HG02981 (cell line): ENCODE data around the gene APOLD1.
"Not testable (repeated sequence)": the region's sequence is repeated elsewhere in the genome, so short reads cannot be mapped to it uniquely, and the experiment has no call there.

Experiments
- ATAC-seq: cut with Tn5 transposase; IDR thresholded peaks from one replicate; pipeline ENCODE4 v1.9.1; 2021; ENCODE audit warnings: mild to moderate bottlenecking, moderate library complexity; ENCODE audit not compliant: unreplicated experiment

The APOLD1 gene, protein sequence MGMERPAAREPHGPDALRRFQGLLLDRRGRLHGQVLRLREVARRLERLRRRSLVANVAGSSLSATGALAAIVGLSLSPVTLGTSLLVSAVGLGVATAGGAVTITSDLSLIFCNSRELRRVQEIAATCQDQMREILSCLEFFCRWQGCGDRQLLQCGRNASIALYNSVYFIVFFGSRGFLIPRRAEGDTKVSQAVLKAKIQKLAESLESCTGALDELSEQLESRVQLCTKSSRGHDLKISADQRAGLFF

DNA sequence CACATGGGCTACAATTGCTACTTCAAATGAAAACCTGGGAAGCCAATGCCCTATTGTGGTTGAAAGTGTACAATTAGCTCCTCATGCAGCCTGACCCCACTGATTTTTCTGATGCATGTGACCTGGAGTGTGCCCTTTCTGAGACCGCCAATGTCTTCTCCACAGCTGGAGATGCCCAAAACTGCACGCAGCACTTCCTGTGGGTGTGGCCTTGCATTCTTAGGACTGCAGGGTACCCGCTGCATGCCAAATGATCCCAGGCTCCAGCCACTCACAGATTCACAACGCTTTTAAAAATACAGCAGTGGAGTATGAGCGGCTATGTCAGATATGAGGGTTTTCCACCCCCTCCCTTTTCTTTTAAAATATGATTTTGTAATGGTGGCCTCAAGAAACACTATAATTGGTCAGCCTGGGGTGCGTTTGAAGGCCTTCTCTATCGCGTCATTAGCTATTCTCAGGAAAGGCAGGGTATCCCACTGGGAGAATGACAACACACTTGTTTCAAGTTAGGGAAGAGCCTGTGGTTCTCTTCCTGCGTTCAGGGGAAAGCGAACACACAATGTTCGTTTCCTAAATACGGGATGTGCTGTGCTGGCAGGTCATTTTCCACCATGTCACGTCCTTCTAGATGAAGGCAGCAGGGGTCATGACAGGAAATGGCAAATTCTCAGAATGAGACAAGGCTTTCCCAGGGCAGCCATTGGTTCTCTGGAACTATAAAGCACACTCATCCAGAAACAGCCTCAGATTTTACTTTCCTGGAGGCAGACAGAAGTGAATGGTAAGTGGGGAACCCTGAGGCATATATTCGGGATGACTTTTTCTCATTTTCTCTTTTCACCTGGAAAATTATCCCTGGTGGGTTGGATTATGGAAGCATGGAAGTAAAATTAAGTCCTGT is at the start of gene APOLD1:
APOLD1 (plus strand) TSS at position 749 of the 904 bp plus-strand sequence; CDS start at position 782, 33 bp downstream.
- ATAC-seq: no peak

DNA sequence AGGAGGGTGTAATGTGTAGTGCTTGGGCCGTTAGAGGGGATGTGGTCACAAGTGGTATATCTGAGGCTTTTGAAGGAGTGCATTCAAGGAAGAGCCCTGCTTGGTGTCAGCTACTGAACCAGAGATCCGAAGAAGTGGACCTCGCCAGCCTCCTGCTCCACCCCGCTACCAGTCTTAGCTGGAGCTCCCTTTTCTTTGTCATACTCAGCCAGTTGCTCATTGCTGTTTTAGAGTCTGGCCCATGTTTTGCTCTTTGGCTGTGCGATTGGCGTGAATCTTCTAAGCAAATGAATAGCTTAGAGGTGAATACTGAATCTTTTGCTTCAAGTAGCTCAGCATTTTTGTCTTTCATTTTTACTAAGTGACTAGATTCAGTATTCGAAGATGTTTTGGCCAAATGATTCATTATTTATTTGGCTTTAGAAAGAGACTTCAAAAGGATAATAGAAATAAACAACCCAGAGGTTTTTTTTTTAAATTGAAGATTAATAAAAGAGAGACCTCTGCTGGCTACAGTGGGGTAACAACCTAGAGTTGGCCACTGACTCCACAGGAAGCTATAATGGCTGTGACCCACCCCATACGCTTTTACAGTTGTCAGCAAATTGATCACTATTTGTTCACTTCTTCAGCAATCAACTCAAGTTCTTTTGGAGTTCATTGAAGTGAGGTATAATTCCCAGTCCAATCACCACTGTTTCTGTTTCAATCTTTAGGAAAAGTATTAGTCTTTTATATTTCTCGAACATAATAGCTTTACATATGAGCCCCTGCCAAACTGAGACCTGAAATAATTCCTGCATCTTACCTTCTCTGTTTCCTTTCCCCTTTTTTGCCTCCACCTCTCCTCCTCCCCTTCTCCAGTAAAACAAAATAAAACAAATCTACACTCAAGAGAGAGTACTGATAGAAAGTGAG is 48.4 kb upstream of the APOLD1 start:
- ATAC-seq: peak; percentile 76

DNA sequence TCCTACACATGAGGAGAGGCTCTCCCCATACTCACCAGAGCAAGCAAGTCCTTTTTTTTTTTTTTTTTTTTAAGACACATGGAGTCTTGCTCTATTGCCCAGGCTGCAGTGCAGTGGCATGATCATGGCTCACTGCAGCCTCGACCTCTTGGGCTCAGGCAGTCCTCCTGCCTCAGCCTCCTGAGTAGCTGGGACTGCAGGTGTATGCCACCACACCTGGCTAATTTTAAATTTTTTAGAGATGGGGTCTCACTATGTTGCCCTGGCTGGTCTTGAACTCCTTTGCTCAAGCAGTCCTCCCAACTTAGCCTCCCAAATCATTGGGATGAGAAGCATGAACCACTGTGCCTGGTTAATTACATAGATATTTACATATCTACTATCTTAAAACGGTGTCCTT is 47.3 kb upstream of the APOLD1 start:
- ATAC-seq: not testable (repeated sequence)

DNA sequence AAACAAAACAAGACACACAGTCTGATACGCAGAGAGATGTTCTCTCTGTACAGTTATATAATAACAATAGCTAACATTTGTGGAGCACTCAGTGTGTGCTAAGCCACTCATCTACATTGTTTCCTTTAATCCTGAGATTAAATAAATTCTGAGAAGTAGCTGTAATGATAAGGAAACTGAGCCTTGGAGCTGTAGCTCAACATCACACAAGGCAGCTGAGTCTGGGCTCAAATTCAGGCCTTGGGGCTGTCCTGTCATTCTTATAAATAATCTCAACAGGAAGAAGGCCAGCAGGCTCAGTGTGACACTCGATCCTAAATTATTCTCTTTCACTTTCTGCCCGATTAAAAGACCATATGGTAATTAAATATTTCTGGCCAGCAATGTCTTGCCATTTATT is 43.8 kb upstream of the APOLD1 start:
- no peak for ATAC-seq

DNA sequence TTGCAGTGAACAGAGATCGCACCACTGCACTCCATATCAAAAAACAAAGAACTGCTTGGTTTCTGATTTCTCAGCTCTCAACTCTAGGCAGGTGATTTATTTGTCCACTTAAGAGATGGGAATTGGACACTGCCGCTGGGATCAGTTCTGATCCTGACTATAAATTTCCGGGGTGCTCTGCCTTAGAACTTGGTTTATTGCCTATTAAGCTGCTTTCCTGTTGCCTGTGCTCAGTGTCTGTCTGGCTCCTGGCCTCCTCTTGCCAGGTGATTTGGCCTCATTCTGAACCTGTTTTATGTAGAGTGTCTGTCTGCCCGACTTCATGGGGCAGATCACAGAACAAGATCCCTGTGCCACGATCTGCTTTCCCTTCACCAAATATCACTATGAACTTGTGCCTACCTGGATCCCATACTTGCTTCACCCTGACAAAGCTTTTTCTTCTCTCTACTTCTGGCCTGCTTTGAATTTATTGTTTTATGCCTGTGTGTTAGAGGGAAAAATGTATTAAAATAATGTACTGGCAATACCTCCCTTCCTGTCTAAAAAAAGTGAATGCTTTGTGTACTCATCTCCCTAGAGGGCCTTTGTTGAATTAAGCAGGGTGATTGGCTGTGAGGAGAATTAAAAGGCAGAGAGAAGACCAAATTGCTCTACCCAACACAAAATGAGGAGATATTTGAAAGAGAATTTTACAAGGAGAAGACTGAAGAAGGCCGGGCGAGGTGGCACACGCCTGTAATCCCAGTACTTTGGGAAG is 40.7 kb upstream of the APOLD1 start:
- no peak for ATAC-seq

DNA sequence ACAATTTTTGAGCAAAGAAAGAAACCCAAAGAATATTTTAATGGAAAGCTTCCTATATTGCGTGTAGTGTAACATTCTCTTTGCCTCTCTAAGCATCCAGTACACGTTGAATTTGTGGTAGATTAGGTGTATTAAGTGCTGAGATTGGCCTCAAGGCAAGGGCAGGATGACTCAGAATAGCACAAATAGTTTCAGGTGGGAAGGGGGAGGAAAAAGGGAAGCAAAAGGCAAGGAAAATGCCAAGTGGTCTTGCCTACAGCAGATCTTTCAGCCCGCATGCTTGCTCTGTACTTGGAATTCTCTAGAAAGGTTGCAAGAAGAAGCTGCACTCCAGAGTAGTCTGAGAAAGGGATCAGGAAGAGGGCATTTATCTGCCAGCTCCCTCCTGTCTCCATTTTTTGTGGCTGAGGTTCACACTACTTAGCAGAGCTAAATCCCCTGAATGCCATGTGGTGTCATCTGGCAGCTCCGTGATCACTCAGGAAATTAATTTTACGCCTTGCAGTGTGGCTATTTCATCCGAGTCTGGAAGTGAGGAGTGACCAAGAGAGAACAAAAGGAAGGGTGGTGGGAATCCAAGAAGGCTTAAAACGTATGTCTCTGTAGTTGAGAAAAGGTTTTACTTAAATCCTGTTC is 39.8 kb upstream of the APOLD1 start:
- ATAC-seq: no peak

DNA sequence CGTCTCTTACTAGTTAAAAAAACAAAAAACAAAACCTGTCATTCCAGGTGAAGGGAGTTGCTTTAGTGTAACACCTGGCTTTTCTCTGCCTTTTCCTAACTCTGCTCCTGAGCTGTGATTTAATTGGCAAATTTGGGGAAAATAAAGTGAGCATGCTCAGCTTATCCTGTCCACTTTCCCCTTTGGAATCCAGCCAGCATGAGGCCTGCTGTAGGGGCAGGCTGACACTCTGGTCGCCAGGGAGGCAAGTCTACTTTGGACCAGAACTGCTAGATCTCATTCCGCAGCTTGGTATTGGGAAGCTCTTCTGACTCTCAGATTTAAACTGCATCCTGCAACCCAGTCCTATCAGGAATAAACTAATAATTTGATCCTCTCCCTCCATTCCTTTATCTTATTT is 38.2 kb upstream of the APOLD1 start:
- ATAC-seq: no peak

DNA sequence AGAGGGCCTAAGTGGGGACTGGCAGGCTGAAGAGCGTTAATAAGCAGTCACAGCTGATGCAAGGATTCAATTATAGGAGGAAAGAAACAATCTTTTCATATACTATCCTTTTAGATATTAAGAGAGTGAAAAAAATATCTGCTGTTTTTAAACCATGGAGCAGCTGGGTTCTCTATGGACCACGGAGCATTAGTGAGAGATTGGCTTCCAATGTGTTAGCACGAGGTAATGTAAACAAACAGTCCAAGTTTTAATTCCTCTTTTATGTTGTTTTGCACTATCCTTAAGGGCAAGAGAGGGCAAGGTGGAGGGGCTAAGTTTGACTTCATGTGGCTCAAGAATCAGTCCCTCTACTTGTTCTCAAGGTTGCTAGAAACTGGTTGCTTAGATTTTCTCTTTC is 37.4 kb upstream of the APOLD1 start:
- ATAC-seq: no peak

DNA sequence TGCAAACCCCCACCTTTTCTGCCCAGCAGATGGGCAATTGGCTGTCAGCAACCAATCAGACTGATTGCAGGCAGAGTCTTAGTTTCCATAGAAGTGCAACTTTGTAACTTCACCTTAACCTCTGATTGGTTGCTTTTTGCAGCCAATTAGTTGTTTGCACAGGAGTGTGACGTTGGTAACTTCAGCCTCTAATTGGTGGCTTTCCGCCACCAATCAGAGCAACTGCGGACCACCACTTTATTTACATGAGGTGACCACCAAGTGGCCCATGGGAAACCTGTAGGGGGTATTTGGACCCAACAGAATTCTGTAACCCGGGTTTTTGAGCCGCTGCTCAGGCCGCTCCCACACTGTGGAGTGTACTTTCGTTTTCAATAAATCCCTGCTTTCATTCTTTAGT is 36.0 kb upstream of the APOLD1 start:
- no peak for ATAC-seq

DNA sequence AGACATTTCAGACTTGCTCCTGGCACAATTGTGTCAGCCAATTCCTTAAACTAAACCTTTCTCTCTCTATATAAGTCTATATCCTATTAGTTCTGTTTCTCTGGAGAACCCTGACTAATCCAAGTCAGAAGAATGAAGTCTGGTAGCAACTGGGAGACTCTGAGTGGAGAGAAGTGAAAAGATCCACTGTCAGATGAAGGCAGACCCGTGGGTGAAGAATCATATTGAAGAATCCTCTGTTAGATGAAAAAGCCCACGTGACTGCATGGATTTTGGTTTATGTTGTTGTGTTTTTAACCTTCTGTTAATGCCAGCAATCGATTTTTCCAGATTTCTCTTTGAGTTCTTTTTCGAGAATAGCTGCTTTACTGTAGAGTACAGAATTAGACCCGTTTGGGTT is 29.5 kb upstream of the APOLD1 start:
- ATAC-seq: no peak

DNA sequence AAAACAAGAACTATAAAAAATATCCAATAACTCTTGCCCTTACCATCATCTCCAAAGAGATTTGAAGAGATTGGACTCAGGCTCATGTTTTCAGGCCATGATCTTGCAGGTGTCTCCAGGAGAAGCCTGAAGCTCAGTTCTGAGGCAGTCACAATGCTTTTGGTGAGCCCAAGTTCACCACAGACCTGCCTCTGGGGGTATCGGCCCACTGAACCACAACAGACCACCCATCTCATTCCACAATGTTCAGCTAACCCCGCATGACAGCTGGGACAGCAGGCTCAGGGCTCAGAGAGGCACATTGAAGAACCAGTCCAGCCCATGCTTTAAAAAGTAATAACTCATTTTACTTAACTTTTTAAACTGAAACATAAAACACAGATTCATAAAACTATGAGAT is 28.3 kb upstream of the APOLD1 start:
- no peak for ATAC-seq

DNA sequence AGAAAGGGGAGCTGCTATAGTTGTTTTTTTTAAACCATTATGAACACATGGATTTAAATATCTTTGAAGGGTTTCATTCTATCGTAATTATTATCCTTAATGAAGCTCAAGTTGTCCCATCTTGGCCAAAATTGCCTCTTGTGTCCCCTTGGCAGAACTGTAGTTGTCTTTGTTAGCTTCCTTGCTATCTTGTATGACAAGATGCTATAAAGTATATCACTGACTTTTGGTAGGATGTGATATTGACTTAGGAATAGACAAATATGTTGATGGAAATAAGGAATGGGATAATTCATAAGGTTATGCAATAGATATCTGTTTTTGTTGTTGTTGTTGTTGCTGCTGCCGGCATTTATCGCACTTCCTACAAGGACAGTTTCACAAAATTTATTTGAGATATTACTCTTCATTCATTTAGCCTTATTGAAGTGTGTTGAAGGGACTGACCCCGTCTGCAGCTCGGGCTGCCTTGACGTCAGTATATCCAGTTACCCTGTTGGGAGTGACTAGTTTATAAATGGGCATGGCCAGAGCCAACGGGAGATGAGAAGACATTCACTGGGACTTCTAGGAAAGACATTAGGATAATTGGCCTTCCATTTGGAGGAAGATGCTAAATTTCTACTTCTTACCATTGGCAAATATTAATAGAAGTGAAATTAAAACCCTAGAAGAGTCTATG is 26.1 kb upstream of the APOLD1 start:
- ATAC-seq: no peak

DNA sequence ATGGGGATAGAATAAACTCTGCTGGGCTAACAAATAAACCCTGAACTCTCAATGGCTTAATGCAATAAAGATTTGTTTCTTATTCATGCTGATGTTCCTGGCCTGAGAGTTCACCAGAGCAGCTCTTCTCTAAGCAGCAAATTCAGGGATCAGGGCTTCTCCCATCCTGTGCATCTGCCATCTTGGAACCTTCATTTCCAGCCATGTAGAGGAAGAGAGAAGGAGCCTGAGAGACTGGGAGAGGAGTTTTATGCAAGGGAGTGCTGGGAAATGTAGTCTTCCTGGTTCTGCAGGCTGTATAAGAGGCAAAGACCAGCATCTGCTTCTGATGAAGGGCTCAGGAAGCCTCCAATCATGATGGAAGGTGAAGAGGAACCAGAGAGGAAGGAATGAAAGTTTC is 20.6 kb upstream of the APOLD1 start:
- no peak for ATAC-seq

DNA sequence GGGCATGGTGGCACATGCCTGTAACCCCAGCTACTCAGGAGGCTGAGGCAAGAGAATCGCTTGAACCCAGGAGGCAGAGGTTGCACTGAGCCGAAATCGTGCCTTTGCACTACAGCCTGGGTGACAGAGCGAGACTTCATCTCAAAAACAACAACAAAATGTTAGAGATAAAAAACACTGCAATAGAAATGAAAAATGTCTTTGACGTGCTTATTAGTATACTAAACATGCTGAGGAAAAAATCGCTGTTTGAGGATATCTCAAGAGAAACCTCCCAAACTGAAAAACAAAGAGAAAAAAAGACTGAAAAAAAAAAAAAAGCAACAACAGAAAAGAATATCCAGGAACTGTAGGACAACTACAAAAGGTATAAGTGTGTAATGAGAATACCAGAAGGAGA is 15.2 kb upstream of the APOLD1 start:
- ATAC-seq: no peak

DNA sequence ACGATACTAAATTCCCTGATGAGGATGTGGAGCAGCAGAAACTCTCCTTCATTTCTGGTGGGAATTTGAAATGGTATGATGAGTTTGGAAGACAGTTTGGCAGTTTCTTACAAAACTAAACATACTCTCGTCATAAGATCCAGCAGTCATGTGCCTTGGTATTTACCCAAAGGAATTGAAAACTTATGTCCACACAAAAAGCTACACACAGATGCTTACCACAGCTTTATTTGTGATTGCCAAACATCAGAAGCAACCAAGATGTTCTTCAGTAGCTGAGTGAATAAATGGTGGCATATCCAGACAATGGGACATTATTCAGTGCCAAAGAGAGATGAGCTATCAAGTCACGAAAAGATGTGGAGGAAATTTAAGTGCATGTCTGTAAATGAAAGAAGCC is 10.7 kb upstream of the APOLD1 start:
- ATAC-seq: no peak

DNA sequence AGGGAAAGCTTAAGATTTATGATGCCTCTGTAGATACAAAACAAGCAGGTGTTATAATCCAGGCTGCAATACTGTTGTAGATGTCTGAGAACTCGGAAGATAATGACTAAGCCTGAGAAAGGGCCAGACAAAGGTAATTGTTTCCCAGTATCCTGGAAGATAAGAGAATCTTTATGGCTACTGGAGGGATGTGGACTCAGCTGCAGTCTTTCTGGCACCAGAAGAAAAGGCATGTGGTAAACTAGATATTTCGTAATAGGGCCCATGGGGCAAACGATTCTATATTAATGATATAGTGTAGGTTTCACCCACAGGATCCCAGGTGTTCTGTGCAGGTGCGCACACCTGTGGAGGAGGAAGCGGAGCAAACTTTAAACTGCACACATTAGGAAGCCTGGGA is 9.2 kb upstream of the APOLD1 start:
- ATAC-seq: no peak

DNA sequence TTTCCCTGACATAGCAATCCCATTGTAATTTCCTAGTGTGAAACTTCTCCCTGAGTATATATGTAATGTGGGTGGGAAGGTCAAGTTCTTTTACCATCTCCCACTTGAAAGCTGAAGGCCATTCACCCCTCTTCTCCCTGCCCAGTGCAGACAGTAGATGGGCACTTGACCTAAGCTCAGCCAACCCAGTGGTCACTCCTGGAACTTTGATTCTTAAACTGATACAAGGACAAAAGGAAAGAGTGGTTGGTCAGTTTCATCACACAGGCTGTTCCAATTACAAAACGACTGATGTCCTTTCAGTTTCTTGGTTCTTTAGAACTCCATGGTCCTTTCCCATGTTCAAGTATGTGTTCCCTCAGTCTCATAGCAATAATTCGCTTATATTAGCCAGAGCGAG is 8.4 kb upstream of the APOLD1 start:
- ATAC-seq: no peak

DNA sequence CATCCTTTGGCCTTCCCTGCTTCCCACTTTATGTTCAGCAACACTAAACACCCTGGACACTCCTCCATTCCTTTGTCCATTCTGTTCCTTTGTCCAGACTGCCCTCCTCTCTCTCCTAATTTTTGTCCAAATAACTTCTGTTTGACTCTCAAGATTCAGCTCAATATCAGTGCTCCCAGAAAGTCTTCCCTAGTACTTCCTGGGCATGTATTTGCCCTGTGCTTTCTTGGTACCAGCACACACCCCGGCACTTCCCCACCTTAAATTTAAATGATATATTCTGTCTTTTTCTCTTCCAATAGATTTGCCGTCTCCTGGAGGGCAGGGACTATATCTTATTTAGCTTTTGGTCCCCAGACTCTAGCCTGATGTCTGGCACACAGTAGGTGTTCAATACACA is 6.5 kb upstream of the APOLD1 start:
- ATAC-seq: no peak

DNA sequence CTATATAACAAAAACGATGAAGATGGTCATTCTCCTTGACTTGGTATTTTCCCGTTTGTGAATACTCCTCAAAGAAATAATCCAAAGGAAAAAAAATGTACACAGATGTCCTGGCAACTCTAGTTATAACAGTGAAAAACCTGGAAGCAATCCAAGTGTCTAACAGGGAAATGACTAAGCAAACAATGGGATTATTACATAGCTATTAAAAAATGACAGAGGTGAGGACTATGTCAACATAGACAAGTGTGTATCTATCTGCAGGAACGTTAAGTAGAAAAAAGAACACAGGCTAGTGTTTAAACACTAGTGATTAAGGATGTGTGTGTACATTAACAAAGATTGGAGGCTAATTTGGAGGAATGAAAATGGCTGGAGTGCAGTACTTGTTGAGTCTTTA is 5.9 kb upstream of the APOLD1 start:
- no peak for ATAC-seq

DNA sequence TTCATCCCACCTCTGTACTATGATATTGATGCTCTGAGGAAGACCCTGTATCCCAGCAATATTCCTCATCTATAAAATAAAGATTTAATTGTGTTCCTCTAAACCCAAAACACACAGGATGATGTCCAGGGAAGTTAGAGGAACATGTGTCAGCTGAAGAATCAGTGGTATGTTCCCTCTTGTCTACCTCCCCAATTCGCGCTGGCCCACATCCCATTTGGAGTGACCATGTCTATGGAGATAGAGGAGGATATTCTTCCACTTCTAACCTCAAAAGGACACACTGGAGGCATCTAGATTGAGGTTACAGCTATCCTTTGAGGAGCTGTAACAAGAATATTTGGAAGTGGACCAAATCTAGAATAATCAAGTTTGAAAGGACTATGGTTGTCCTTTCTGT is 1.3 kb upstream of the APOLD1 start:
- ATAC-seq: no peak
